Measurements from ENCODE around the gene TRIM60.
"Not testable (repeated sequence)": the region's sequence is repeated elsewhere in the genome, so short reads cannot be mapped to it uniquely, and the experiment has no call there.

The TRIM60 gene

GRCh38 chr4:165052627-165053026 lies 20.8 kb downstream of the TRIM60 start:
- in situ Hi-C loops (cut with HindIII; ENCODE audit: low sequenced_read_pairs) = no loop called here

- in situ Hi-C loops (cut with HindIII; ENCODE audit: low sequenced_read_pairs) = no loop called here
These were observed 21.8 kb downstream of the TRIM60 start, which contains the start of gene TRIM75 for GRCh38 chr4:165053645-165054044. TRIM75 (plus strand) TSS chr4:165053866; CDS start chr4:165059148, 5,282 bp downstream.

GRCh38 chr4:165055601-165056000 lies 23.8 kb downstream of the TRIM60 start:
- in situ Hi-C loops (cut with HindIII; ENCODE audit: low sequenced_read_pairs) = no loop called here

GRCh38 chr4:165058666-165059065 lies 26.9 kb downstream of the TRIM60 start:
- in situ Hi-C loops (cut with HindIII; ENCODE audit: low sequenced_read_pairs) = no loop called here

- in situ Hi-C loops (cut with HindIII; ENCODE audit: low sequenced_read_pairs) = no loop called here
These were observed 27.6 kb downstream of the TRIM60 start for GRCh38 chr4:165059386-165059785.

- in situ Hi-C loops (cut with HindIII; ENCODE audit: low sequenced_read_pairs) = no loop called here
These were observed 29.1 kb downstream of the TRIM60 start for GRCh38 chr4:165060938-165061337.

- in situ Hi-C loops (cut with HindIII; ENCODE audit: low sequenced_read_pairs) = no loop called here
These were observed 38.8 kb downstream of the TRIM60 start for GRCh38 chr4:165070560-165070959.

- in situ Hi-C loops (cut with HindIII; ENCODE audit: low sequenced_read_pairs) = not testable (repeated sequence)
These were observed 41.5 kb downstream of the TRIM60 start for GRCh38 chr4:165073346-165073745.

- in situ Hi-C loops (cut with HindIII; ENCODE audit: low sequenced_read_pairs) = no loop called here
These were observed 45.3 kb downstream of the TRIM60 start for GRCh38 chr4:165077034-165077578.

GRCh38 chr4:165079476-165079875 lies 47.7 kb downstream of the TRIM60 start:
- in situ Hi-C loops (cut with HindIII; ENCODE audit: low sequenced_read_pairs) = no loop called here

- in situ Hi-C loops (cut with HindIII; ENCODE audit: low sequenced_read_pairs) = not testable (repeated sequence)
These were observed 53.0 kb downstream of the TRIM60 start for GRCh38 chr4:165084787-165085186.

- in situ Hi-C loops (cut with HindIII; ENCODE audit: low sequenced_read_pairs) = no loop called here
These were observed 54.1 kb downstream of the TRIM60 start for GRCh38 chr4:165085946-165086345.

GRCh38 chr4:165088366-165088765 lies 56.6 kb downstream of the TRIM60 start:
- in situ Hi-C loops (cut with HindIII; ENCODE audit: low sequenced_read_pairs) = no loop called here

All from DLD1 (cell line).